ENCODE measurements around the gene ALDH1L2.

GRCh38 chr12:105084251-105085250, at the start of gene ALDH1L2:
- TF ChIP-seq GATA2 (IDR thresholded peaks at IDR 0.05; ENCODE audit: low read depth, low read length) (no peak), GATA3 (IDR thresholded peaks at IDR 0.05; ENCODE audit: low read depth, low read length) (no peak)

All from SH-SY5Y (cell line).